ENCODE results near the gene RBBP8.

The RBBP8 gene

DNA sequence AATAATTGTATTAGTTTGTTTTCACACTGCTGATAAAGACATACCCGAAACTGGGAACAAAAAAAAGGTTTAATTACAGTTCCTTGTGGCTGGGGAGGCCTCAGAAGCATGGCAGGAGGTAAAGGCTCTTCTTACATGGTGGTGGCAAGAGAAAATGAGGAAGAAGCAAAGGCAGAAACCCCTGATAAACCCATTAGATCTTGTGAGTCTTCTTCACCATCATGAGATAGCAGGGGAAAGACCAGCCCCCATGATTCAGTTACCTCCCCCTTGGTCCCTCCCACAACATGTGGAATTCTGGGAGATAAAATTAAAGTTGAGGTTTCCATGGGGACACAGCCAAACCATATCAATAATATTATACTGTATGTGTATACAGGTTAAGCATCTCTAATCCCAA is 128.9 kb downstream of the RBBP8 start:
- Histone ChIP-seq H3K9me3 (no peaks in the 10 kb centered on the region), H3K27me3 (ENCODE audit: low read depth) (no peaks in the 10 kb centered on the region), H3K36me3 (replicated peaks) (no peaks in the 10 kb centered on the region), H3K4me1 (no peaks in the 10 kb centered on the region), H3K4me3 (no peak overlapping the region)
- in situ Hi-C loops (cut with MboI; ENCODE audit: low sequenced_read_pairs): no loop called here
- no peak for DNase-seq (ENCODE audit: low spot score in 2 of 2)

DNA sequence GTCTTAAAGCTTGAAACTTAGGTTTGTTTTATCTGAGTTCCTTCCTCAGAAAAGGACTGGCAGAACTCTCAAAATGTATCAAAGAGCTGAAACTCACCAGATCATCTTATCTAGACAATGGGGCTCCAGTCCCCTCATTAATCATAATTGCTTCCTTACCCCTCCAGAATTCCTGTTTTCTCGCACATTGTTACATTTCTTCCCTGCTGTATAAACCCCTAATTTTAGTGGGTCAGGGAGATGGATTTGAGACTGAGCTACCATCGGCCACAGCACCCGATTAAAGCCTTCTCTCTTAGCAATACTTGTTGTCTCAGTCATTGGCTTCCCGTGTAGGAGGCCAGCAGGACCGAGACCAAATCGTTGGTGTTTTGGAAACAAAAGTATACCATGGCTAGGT is 130.4 kb downstream of the RBBP8 start:
- H3K4me3 ChIP-seq: no peak overlapping the region
- no peak for DNase-seq (ENCODE audit: low spot score in 2 of 2)
- no peaks in the 10 kb centered on the region for H3K9me3 ChIP-seq
- no peaks in the 10 kb centered on the region for H3K36me3 ChIP-seq (replicated peaks)
- H3K4me1 ChIP-seq: no peaks in the 10 kb centered on the region
- no peaks in the 10 kb centered on the region for H3K27me3 ChIP-seq (ENCODE audit: low read depth)
- in situ Hi-C loops (cut with MboI; ENCODE audit: low sequenced_read_pairs): no loop called here

DNA sequence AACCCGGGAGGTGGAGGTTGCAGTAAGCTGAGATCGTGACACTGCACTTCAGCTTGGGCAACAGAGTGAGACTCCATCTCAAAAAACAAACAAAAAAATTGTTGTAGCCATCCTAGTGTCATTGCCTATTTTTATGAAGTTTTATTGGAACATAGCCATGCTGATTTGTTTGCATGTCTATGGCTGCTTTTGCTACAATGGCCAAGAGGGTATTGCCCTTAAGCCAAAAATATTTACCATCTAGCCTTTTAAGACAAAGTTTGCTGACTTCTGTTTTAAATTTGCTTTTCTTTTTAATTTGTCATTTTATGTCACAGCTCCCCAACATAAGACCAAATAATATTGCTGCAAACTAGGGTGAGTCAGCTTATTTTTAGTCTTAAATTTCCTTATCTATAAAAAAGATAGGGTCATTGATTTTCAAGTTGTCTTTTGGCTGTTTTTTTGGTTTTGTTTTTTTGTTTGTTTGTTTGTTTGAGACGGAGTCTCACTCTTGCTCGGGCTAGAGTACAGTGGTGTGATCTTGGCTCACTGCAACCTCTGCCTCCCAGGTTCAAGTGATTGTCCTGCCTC is 132.2 kb downstream of the RBBP8 start:
- in situ Hi-C loops (cut with MboI; ENCODE audit: low sequenced_read_pairs): no loop called here
- Histone ChIP-seq H3K9me3 (no peaks in the 10 kb centered on the region), H3K4me1 (no peaks in the 10 kb centered on the region), H3K27me3 (ENCODE audit: low read depth) (no peaks in the 10 kb centered on the region), H3K4me3 (no peak overlapping the region), H3K36me3 (replicated peaks) (no peaks in the 10 kb centered on the region)
- no peak for DNase-seq (ENCODE audit: low spot score in 2 of 2)

DNA sequence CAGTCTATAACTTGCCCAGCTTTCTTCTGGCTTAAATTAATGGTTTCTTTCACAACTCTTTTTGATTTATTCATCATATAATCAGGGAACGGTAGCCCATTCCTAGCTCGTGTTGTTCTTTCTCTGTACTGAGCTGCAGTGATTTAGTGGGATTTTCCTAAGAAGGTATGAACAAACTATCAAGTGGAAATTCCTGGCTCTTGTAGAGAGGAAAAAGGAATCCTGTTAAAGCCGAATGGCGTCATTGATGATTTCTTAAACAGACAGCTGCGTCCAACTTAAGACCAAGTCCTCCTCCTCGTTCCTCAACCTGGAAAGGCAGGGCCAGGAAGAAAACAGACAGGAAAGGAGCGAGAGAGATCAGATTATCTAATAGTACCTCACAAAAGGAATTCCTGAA is 132.9 kb downstream of the RBBP8 start:
- no peaks in the 10 kb centered on the region for H3K27me3 ChIP-seq (ENCODE audit: low read depth)
- no peaks in the 10 kb centered on the region for H3K36me3 ChIP-seq (replicated peaks)
- H3K9me3 ChIP-seq: no peaks in the 10 kb centered on the region
- H3K4me3 ChIP-seq: no peak overlapping the region
- no peak for DNase-seq (ENCODE audit: low spot score in 2 of 2)
- in situ Hi-C loops (cut with MboI; ENCODE audit: low sequenced_read_pairs): no loop called here
- H3K4me1 ChIP-seq: no peaks in the 10 kb centered on the region

DNA sequence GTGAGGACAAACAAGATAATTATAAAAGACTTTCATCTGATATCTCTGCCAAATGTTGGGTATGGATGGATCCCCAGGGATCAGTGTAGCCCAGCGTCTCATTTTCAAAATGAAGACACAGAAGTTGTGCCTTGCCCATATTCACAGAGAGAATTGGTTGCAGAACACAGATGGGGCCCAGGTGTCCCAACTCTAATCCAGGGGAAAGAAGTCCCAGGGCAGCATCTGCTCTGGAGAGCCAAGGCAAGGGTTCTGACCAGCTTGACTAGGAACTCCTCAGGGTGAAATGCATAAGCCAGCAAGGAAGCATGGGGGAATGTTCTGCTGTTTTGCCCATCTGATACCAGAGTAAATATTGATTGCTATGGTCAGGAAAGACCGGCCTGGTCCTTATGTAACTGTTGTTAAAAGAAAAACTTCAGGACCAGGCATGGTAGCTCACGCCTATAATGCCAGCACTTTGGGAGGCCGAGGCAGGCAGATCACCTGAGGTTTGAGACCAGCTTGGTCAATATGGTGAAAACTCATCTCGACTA is 133.4 kb downstream of the RBBP8 start:
- no peak for DNase-seq (ENCODE audit: low spot score in 2 of 2)
- in situ Hi-C loops (cut with MboI; ENCODE audit: low sequenced_read_pairs): no loop called here
- Histone ChIP-seq H3K4me3 (no peak overlapping the region), H3K9me3 (no peaks in the 10 kb centered on the region), H3K27me3 (ENCODE audit: low read depth) (no peaks in the 10 kb centered on the region), H3K36me3 (replicated peaks) (no peaks in the 10 kb centered on the region), H3K4me1 (no peaks in the 10 kb centered on the region)

DNA sequence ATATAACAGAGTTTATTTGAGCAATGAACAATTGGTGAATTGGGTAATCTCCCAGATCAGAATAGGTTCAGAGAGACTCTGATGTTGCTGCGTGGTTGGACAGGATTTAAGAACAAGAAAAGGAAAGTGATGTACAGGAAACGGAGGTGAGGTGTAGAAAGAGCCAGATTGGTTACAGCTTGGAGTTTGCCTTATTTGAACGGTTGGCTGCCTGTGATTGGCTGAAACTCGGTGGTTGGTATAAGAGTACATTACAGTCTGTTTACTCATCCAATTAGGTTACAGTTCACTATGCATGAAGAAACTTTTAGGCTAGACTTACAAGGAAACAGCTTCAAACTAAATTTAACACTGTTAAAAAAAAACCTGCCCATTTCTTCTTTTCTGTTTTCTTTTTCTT is 134.1 kb downstream of the RBBP8 start:
- Histone ChIP-seq H3K4me3 (no peak overlapping the region), H3K4me1 (no peaks in the 10 kb centered on the region), H3K9me3 (no peaks in the 10 kb centered on the region), H3K27me3 (ENCODE audit: low read depth) (no peaks in the 10 kb centered on the region), H3K36me3 (replicated peaks) (no peaks in the 10 kb centered on the region)
- in situ Hi-C loops (cut with MboI; ENCODE audit: low sequenced_read_pairs): no loop called here
- no peak for DNase-seq (ENCODE audit: low spot score in 2 of 2)

DNA sequence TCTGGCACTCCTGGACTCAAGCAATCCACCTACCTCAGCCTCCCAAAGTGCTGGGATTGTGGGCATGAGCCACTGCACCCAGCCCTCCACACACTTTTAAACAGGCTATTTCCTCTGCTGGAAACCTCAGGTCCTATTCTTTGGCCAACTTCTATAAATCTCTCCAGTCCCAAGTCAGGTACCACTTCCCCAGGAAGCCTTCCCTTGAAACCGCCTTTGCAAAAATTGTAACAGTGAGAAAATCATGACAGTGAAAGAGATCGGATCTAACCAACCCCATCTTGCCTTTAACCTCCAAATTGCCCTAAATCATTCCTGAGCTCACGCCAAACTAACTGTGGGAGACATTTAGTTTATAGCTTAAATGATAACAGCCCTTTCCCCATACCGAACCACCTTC is 134.9 kb downstream of the RBBP8 start:
- DNase-seq (ENCODE audit: low spot score in 2 of 2): no peak
- H3K4me1 ChIP-seq: no peaks in the 10 kb centered on the region
- no peak overlapping the region for H3K4me3 ChIP-seq
- in situ Hi-C loops (cut with MboI; ENCODE audit: low sequenced_read_pairs): no loop called here
- no peaks in the 10 kb centered on the region for H3K36me3 ChIP-seq (replicated peaks)
- H3K27me3 ChIP-seq (ENCODE audit: low read depth): no peaks in the 10 kb centered on the region
- H3K9me3 ChIP-seq: no peaks in the 10 kb centered on the region

DNA sequence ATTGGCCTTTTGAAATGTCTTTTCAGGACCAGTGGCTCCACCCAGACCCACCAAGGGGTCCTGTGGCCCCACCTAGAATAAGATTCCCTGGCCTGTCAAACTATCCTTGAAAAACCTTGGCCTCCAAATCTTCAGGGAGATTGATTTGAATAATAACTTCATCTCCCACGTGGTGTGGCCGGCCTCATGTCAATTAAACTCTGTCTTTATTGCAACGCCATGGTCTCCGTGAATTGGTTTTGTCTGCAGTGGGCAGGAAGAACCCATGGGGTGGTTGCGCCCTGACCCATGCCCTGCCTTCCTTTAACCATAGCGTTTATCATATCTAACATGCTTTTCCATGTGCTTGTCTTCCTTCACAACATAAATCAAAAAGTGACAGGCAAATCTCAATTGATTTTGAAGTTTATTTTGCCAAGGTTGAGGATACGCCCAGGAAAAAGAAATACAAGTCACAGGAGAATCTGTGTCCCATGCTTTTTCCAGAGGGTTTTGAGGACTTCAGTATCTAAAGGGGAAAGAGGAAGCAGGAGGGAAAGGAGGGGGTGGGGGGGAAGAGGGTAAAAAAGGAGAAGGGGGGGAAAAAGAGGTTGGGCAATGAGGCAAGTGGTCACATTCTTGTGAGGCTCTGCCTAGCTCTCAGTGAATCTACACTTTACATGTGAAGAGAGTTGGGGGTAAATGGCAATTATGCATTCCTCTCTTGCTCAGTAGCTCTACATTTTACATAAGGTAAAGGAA is 135.6 kb downstream of the RBBP8 start:
- Histone ChIP-seq H3K27me3 (ENCODE audit: low read depth) (no peaks in the 10 kb centered on the region), H3K9me3 (no peaks in the 10 kb centered on the region), H3K4me1 (no peaks in the 10 kb centered on the region), H3K4me3 (no peak overlapping the region), H3K36me3 (replicated peaks) (no peaks in the 10 kb centered on the region)
- in situ Hi-C loops (cut with MboI; ENCODE audit: low sequenced_read_pairs): no loop called here
- no peak for DNase-seq (ENCODE audit: low spot score in 2 of 2)

DNA sequence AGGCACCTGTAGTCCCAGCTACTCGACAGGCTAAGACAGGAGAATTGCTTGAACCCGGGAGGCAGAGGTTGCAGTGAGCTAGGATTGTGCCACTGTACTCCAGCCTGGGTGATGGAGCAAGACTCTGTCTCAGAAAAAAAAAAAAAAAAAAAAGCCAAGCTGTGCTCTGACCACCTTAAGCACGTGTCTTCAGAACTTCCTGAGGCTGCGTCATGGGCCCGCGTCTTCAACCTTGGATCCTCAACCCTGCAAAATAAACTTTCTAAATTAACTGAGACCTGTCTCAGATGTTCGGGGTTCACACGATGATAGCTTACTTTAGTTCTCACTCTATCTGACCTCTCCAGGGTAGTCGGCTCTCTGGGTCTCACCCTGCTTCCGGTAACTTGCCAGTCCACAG is 136.4 kb downstream of the RBBP8 start:
- no peaks in the 10 kb centered on the region for H3K27me3 ChIP-seq (ENCODE audit: low read depth)
- in situ Hi-C loops (cut with MboI; ENCODE audit: low sequenced_read_pairs): no loop called here

DNA sequence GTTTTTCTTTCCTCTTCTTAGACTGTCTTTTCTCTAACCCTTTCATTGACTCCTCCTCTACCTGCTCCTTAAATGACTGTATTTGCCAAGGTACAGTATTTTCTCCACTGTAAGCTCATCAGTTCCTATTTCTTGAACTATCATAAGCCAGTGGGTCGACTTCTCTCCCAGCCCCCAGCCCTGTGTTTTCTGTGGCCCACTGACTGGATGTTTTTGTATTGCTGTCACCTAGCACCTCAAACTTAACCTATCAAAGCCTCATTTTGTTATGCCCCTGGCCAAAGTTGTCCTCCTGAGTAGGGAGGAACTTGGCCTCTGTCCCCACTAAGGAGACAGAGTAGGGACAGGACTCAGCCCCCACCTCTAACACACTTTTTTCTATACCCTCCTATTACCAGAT is 136.8 kb downstream of the RBBP8 start:
- no peak for DNase-seq (ENCODE audit: low spot score in 2 of 2)
- no peaks in the 10 kb centered on the region for H3K9me3 ChIP-seq
- no peak overlapping the region for H3K4me3 ChIP-seq
- H3K27me3 ChIP-seq (ENCODE audit: low read depth): no peaks in the 10 kb centered on the region
- H3K4me1 ChIP-seq: no peaks in the 10 kb centered on the region
- in situ Hi-C loops (cut with MboI; ENCODE audit: low sequenced_read_pairs): no loop called here
- no peaks in the 10 kb centered on the region for H3K36me3 ChIP-seq (replicated peaks)

More for the DNA sequence above, 136.4 kb downstream of the RBBP8 start:
- no peaks in the 10 kb centered on the region for H3K9me3 ChIP-seq
- H3K36me3 ChIP-seq (replicated peaks): no peaks in the 10 kb centered on the region
- no peaks in the 10 kb centered on the region for H3K4me1 ChIP-seq
- DNase-seq (ENCODE audit: low spot score in 2 of 2): no peak
- H3K4me3 ChIP-seq: no peak overlapping the region

DNA sequence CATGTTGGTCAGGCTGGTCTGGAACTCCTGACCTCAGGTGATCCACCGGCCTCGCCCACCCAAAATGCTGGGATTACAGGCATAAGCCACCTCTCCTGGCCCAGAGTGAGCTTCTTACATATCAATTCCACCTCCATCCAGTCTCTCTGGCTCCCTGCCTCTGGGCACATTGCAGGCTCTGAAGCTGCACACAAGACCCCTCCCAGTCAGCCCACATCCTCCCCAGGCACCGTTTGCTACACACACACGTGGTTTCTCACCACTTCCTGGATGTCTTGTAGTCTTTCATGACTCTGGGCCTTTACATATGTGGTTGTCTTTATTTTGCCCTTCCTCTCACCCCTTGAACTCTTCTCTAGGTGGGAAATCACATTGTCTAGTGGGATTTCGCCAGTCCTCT is 138.2 kb downstream of the RBBP8 start:
- no peaks in the 10 kb centered on the region for H3K27me3 ChIP-seq (ENCODE audit: low read depth)
- no peak overlapping the region for H3K4me3 ChIP-seq
- in situ Hi-C loops (cut with MboI; ENCODE audit: low sequenced_read_pairs): no loop called here
- no peaks in the 10 kb centered on the region for H3K36me3 ChIP-seq (replicated peaks)
- DNase-seq (ENCODE audit: low spot score in 2 of 2): no peak
- no peaks in the 10 kb centered on the region for H3K4me1 ChIP-seq
- no peaks in the 10 kb centered on the region for H3K9me3 ChIP-seq

DNA sequence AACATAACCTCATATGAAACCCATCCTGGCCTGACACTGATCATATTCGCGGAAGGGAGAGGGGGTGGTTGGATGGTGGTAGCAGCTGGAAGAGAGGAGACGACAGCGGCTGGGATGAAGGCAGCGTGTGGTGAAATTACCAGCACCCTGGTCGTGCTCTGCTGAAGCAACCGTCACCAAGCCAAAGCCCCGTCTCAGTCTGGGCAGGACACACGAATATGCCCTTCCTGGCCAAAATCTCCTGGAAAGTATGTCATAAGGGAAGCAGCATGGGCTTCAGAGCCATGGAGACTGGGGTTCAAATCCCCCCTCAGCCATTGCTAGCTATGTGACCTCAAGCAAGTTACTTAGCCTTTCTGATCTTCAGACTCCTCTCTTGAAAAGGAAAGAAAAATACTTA is 139.0 kb downstream of the RBBP8 start:
- in situ Hi-C loops (cut with MboI; ENCODE audit: low sequenced_read_pairs): no loop called here
- Histone ChIP-seq H3K4me1 (no peaks in the 10 kb centered on the region), H3K27me3 (ENCODE audit: low read depth) (no peaks in the 10 kb centered on the region), H3K9me3 (no peaks in the 10 kb centered on the region), H3K36me3 (replicated peaks) (no peaks in the 10 kb centered on the region), H3K4me3 (no peak overlapping the region)
- DNase-seq (ENCODE audit: low spot score in 2 of 2): no peak

DNA sequence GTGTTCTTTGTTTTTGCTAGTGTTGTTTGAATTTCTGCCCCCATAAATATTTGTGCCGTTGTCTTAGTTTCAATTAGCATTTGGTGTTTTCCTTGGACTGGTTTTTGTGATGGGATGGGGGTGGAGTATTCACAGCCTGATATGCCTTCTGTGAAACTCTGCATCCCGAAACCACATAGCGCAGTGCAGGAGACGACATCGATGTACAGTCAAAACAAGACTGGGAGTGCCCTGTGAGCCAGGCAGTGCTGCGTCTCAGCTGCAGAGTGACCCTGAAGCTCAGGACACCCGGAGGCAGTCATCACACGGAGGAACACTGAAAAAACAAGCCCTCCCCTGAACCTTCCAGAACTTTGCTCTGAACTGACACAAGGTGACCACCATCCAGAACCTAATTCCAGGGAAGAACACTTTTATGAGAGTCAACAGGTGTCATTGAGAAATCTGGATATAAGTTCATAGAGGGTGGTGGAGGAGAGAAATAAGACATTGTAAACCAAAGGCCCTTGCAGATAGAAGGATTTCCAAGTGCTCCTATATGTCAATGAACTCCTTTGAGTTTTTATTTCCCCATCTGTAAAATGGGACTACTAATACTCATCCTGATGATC is 141.0 kb downstream of the RBBP8 start:
- Histone ChIP-seq H3K27me3 (ENCODE audit: low read depth) (no peaks in the 10 kb centered on the region), H3K4me1 (no peaks in the 10 kb centered on the region), H3K4me3 (no peak overlapping the region), H3K9me3 (no peaks in the 10 kb centered on the region), H3K36me3 (replicated peaks) (no peaks in the 10 kb centered on the region)
- in situ Hi-C loops (cut with MboI; ENCODE audit: low sequenced_read_pairs): no loop called here
- DNase-seq (ENCODE audit: low spot score in 2 of 2): no peak

Measured in HAP-1 (cell line).